HG03280 (cell line): ENCODE data around the gene TMEM127.
"Not testable (repeated sequence)": the region's sequence is repeated elsewhere in the genome, so short reads cannot be mapped to it uniquely, and the experiment has no call there.

Experiments used
- ATAC-seq: cut with Tn5 transposase; IDR thresholded peaks from one replicate; pipeline ENCODE4 v1.9.1; 2021; ENCODE audit warnings: mild to moderate bottlenecking, moderate library complexity; ENCODE audit not compliant: unreplicated experiment

Gene TMEM127

DNA sequence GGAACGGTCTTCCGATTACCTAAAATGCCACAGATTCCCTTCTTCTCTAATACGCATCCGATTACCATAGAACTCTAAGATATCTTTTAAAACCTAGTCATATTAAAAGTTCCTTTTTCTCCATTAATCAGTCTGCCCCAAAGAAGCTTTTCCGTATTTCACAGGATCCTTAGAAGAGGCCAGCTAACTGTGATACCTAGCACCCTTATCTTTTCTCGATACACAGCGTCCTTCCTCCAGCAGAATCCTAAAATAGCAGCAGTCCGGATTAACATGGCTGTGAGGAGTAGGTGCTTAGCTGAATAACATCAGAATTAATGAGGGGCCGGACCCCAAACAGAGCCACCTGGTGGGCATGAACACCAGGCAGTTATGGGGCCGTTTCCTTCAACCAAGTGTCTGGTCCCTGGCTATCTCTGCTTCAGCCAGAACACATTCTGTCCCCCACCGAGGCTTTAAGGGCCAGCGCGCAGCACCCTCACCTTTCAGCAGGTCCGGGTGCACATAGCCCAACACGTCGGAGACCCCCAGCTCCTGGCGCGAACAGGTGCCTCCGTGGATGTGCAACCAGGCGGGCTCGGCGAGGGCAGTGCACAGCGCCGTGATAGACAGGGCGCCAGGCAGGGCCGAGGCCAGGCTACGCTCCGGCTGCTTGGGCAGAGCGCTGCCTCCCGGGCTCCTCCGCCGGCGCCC is 995 bp downstream of the TMEM127 start:
- ATAC-seq: peak; percentile 3

GRCh38 chr2:96264086-96264485 is 1.7 kb downstream of the TMEM127 start:
- no peak for ATAC-seq

DNA sequence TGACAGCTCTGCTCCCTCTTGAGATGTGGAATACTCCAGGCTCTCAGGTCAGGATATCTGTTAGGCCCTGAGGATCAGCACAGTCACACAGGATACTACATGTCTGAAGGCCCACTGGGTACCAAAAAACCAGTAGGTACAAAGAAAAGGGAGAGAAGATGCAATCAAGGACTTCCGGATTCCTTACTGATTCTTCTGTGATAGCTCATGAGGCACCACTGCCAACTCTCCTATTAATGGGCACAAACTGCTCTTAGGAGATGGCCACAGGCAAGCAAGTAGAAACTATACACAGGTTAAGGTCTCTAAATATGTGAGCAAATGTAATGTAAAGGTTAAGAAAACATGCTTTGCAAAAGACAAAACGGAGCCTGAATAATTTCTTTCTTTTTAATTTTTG is 3.5 kb downstream of the TMEM127 start:
- no peak for ATAC-seq

DNA sequence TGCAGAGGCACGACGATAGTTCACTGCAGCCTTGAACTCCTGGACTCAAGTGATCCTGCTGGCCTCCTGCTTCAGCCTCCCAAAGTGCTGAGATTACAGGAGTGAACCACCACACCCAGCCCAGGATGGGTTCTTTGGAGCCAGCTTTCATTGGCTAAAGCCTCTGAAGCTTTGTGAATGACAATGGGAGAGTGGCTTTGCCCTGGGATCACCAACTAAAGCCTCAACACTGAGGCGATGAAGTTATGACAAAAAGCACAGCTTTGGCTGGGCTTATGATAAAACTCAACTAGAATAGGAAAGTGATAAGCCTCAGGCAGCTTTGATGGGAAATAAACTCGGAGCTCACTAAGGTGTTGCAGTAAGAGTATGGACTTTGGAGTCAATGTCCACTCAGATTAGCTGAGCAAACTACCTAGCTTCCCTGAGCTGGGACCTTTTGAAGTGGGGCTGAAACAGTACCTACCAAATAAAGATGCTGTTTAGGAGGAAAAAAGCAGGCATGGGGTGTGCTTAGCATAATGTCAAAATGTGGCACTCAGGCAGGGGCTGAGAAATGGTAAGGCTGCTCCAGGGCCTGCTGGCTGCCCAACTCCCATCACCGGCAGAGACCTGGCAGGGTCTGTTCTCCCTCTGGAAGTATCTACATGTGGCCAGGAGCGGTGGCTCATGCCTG is 4.3 kb downstream of the TMEM127 start:
- no peak for ATAC-seq

DNA sequence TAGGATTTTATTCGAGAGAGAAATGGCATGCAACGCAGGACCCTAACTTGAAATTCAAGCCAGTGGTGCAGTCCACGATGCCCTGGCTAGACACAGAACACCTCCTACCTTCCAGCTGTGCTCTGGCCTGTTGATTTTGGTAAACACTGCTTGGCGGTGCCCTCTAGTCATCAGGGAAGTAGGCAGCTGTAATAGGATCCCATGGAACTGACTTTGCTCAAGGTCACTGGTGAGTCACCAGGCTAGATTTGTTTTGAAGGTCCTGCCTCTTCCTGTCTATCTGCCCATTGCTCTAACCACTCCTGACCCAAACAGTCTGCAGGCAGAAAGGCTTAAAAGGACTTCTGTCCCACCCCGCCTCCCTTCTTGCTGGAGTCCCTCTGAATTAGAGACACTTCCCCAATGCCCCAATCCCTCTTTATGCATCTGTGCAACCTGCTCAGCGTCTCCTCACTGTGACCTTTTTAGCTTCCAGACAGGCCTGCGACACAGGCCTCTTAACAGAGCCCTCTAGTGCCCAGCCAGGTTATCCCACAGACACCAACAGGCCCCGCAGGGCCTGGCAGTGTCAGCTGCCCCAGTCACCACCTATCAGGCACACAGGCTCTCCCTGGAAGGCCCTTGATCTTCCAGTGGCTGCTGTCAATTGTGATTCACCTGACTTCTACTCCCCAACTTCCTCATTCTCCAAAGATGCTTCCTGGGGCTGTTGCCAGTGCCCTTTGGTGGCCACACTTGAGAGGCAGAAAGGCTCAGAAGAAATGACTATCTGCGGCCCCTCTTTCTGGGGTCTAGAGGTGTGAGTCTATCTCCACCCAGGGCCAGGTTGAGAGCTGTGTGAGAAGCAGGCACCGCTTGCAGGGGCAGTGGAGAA is 5.2 kb downstream of the TMEM127 start:
- no peak for ATAC-seq

DNA sequence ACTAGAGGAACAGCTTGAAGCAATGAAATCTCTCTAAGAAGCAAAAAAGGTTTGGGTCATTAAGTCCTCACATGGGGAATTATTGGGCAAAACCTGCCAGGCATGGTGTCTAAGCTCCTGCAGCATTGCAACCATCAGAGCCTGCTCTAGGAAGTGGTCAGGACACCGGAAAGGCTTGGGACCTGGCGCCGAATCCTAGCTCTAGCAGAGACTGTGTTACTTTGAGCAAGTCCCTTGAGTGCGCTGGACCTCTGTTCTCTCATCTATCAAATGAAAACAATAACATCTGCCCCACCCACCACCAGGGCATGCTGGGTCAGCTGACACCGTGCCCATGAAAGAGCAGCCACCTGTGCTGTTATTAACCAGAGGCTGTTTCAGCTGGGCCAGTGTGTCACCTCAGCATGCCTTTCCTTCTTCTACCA is 6.3 kb downstream of the TMEM127 start:
- ATAC-seq: no peak

DNA sequence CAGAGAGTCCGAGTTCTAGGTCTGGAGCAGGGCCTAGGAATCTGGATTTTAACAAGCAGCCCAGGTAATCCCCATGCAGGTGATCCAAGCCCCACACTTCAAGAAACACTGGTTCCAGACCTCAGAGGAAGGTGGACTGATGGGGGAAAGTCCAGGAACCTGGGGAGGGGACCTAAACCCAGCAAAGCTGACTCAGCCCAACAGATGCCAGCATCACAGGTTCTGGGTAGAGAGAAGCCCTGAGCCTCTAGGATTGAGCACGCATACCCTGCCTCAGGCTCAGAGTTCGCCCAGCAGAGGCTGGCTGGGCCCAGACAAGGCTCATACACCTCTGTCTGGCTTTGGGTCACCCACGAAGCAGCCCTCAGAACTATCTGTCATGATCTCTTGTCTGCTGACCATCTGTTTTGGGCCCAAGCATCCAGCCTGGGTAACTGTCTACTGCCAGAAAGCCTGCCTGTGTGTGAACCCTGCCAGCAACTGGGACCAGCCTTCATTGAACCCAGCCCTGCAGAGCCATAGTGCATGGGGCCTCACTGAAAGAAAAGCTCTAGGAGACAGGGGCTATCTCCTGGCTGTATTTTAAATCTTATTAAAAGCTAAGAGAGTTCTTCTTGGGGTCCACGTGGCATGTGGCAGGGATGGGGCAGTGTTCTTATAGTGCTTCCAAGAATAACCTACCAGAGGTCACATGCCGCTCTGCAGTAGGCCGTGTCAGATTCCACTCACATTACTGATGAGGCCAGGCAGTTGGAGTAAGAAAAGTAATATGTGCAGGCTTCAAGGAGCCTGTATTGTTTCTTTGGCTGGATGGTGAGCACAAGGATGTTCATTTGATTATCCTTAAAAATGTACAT is 7.4 kb downstream of the TMEM127 start:
- ATAC-seq: no peak

GRCh38 chr2:96257744-96258143 is 8.1 kb downstream of the TMEM127 start:
- ATAC-seq: not testable (repeated sequence)

DNA sequence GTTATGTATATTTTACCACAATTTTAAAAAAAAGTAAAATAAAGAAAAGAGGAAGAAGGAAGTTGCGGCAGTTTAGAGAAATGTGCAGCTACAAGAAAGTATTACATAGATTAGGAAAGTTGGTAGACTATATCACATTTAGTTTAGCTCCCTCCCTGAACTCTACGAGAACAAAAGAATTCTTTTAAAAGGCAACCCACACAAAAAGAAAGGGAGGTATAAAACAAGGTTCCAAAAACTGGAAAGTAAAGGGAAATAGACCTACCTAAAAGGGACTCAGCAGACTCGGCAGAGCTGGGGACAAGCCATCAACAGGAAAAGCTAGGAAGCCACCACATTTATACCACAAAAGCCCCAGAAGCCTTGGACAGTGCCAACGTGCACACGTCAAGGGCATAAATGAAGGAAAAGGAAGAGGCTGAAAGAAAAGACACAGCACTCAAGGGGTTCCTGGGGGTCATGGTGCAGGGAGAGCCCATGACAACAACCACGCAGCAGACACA is 9.1 kb downstream of the TMEM127 start:
- ATAC-seq: no peak

- no peak for ATAC-seq
Measured at GRCh38 chr2:96254571-96254970, 11.2 kb downstream of the TMEM127 start.

DNA sequence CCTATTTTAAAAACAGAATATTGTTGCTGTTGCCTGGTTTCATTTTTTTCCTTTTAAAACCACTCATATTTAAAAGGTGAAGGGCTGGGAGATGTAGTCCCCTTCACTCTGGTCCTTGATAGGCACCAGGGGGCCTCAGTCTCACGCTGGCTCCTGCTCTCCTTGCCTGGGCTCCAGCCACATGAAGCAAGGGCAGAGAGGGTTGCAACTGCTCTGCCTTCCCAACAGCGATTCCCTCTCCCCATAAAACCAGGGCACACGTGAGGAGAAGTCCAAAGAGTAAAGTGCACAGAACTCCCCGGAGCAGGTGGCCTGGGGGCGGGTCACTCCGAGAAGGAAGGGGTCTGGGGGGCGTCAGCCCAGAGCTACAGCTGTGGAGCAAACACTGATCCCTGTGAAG is 12.8 kb downstream of the TMEM127 start:
- ATAC-seq: no peak

GRCh38 chr2:96252526-96252925 is 13.3 kb downstream of the TMEM127 start:
- ATAC-seq: no peak

DNA sequence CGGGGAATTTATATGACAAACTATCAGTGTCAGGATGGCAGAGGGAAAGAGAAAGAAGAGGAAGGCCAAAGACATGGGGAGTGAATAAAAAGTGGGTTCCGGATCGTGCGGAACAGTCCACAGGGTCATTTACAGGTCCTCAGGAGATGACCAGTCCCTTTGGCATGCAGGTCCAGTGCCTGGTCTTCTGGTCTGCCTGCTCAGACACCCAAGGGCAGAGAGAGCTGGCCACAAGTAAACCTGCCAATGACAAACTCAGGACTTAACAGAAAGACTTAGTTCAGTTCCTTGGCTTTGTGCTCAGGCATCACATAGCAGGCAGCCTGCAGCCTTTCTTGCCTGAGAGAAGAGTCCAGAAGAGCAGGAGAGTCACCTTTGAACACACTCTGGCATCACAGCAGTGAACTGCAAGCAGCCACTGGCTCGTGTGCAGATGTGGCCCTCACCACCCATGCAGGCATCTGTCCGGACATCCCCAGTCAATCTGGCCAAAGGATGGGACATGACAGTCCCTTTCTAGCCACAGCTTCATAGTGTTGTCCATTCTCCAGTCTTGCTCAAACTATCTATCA is 14.0 kb downstream of the TMEM127 start:
- ATAC-seq: no peak

- no peak for ATAC-seq
Measured at GRCh38 chr2:96250188-96250587, 15.6 kb downstream of the TMEM127 start.

DNA sequence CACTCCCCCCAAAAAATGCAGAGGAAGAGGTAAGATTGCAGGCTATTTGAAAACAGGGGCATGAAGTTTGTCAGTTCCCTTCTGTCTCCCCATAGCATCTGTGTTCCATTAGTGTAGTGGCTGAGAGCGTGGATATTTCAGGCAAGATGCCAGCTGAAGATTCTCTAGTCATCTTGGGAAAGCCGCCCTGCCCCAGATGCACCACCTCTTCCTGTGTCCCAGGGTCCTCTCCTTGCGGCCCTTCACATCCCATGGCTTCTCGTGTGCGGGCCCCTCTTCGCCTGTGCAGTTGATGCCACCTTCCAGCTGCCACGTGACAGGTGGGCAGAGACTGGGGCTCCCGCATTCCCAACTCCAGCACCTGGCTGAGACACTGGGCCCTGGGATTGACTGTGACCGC is 16.1 kb downstream of the TMEM127 start:
- ATAC-seq: no peak

- no peak for ATAC-seq
Measured at GRCh38 chr2:96248624-96249023, 17.2 kb downstream of the TMEM127 start.

DNA sequence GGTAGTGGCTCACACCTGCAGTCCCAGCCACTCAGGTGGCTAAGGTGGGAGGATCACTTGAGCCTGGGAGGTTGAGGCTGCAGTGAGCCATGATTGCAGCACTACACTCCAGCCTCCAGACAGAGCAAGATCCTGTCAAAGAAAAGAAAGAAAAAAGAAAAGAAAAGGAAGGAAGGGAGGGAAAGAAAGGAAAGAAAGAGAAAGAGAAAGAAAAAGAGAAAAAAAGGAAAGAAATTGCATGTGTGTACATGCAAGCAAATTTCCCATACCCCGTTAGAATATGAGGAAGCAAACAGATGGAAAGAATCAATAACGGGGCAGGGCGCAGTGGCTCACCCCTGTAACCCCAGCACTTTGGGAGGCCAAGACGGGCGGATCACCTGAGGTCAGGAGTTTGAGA is 17.9 kb downstream of the TMEM127 start:
- no peak for ATAC-seq

GRCh38 chr2:96247009-96247408 is 18.8 kb downstream of the TMEM127 start:
- no peak for ATAC-seq

DNA sequence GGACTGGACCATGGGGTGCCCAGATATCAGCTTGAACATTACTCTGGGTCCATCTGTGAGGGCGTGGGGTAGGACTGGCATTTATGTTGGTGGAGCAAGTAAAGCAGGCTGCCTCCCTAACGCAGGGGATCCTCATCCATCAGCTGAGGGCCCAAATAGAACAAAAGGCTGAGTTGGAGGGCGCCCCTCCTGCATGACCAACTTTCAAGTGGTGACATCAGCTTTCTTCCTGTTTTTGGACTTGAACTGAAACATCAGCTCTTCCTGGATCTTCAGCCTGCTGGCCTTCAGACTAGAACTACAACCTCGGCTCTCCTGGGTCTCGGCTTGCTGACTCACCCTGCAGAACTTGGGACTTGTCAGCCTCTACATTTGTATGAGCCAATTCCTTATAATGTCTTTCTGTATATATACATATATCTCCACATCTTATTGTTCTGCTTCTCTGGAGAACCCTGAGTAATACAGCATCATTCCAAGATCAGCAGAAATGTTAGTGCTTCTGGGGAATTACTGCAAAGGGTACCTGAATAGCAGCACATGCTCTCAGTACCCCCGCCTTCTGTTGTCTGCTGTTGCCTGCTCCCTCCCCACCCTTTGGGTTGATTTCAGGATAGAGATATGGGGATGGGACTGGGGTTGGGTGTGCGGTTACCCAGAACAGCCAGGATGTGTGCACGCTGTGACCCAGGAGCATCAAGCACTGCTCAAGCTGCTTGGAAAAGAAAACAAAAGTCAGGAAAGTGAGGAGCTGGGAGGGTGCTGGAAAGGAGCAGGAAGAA is 20.0 kb downstream of the TMEM127 start:
- no peak for ATAC-seq
